Measurements from ENCODE around the gene DLG2. TPM values are rescaled to one million over a fixed set of nuclear protein-coding genes. Genes with fewer than 3 reads are reported as not detected.

Gene DLG2
- total and polyA plus RNA-seq, 7 donors: 0.60 to 25.8 (median 9.7) TPM; not detected in 1

DNA sequence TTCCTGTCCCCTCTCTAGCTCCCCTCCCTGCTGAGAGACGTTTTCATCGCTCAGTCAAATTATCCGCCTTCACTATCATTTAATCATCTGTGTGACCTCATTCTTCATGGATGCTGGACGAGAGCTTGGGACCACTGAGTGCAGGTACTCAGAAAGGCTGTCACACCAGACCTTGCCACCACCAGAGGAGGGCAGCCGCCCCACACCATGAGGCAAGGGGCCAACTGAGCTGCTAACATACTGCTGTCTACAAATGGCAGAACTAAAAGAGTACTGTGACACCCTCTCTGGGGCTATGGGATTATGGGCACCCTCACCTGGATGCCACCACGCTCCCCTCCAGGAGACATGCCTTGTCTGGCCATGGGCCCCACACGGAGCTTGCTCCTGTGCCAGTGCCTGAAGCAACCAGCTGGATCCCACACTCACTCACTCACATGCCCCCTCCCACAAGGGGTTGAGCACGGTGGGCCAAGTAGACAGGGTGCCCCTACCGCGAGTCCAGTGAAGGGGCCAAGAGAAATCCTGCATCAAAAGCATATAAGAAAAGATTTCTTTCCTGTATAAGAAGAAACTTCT is 1670.9 kb downstream of the DLG2 start:
- H3K27me3 ChIP-seq: no peaks in the 10 kb centered on the region
- H3K36me3 ChIP-seq: no peaks in the 10 kb centered on the region
- H3K4me3 ChIP-seq: no peak overlapping the region
- 91 to 92% methylated on average over 10 of the region's 10 CpGs for WGBS, 2 donors
- DNase-seq: no peak
- no peak overlapping the region for H3K27ac ChIP-seq
- no peak for TF ChIP-seq POLR2AphosphoS5 (IDR thresholded peaks at IDR 0.05)
- no peak for TF ChIP-seq POLR2A (IDR thresholded peaks at IDR 0.05)
- TF ChIP-seq, protein P1, sequence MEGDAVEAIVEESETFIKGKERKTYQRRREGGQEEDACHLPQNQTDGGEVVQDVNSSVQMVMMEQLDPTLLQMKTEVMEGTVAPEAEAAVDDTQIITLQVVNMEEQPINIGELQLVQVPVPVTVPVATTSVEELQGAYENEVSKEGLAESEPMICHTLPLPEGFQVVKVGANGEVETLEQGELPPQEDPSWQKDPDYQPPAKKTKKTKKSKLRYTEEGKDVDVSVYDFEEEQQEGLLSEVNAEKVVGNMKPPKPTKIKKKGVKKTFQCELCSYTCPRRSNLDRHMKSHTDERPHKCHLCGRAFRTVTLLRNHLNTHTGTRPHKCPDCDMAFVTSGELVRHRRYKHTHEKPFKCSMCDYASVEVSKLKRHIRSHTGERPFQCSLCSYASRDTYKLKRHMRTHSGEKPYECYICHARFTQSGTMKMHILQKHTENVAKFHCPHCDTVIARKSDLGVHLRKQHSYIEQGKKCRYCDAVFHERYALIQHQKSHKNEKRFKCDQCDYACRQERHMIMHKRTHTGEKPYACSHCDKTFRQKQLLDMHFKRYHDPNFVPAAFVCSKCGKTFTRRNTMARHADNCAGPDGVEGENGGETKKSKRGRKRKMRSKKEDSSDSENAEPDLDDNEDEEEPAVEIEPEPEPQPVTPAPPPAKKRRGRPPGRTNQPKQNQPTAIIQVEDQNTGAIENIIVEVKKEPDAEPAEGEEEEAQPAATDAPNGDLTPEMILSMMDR (IDR thresholded peaks at IDR 0.05): no peak
- H3K4me1 ChIP-seq: no peaks in the 10 kb centered on the region
- intact Hi-C loops (cut with DNase I): no loop called here
- H3K9me3 ChIP-seq: no peaks in the 10 kb centered on the region

DNA sequence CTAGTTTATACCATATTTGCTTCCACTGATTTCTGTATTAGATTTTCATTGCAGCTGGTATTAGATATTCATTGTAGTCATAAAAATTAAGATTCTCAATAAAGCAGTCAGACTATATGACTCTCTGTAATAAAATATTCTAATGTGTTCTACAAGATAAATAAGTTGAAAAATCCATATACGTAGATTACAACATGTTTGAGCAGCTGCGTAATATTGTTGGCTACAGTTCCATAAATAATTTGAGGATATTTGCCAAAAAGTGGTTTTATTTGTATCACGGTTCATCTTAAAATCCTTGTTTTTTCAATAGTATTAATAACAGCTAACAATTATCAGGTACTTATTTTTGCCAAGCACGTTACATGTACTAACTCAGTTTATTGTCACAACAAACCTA is 1672.4 kb downstream of the DLG2 start:
- H3K27me3 ChIP-seq: no peaks in the 10 kb centered on the region
- no peak overlapping the region for H3K27ac ChIP-seq
- H3K36me3 ChIP-seq: no peaks in the 10 kb centered on the region
- TF ChIP-seq, protein P1 (IDR thresholded peaks at IDR 0.05): no peak
- no peak for TF ChIP-seq POLR2A (IDR thresholded peaks at IDR 0.05)
- no peak for TF ChIP-seq POLR2AphosphoS5 (IDR thresholded peaks at IDR 0.05)
- TF ChIP-seq EP300 (IDR thresholded peaks at IDR 0.05): no peak
- 72 to 78% methylated on average over 4 of the region's 4 CpGs for WGBS, 2 donors
- DNase-seq: no peak
- H3K9me3 ChIP-seq: no peaks in the 10 kb centered on the region
- no peak overlapping the region for H3K4me3 ChIP-seq
- intact Hi-C loops (cut with DNase I): no loop called here
- H3K4me1 ChIP-seq: no peaks in the 10 kb centered on the region

GRCh38 chr11:83951521-83951920 is 1675.6 kb downstream of the DLG2 start:
- intact Hi-C loops (cut with DNase I): no loop called here
- no peaks in the 10 kb centered on the region for H3K4me1 ChIP-seq
- no peaks in the 10 kb centered on the region for H3K36me3 ChIP-seq
- no peak for DNase-seq
- TF ChIP-seq EP300 (IDR thresholded peaks at IDR 0.05): no peak
- no peak for TF ChIP-seq POLR2A (IDR thresholded peaks at IDR 0.05)
- no peaks in the 10 kb centered on the region for H3K27me3 ChIP-seq
- WGBS, 2 donors: 4 to 36% methylated on average over 1 of the region's 1 CpG
- H3K9me3 ChIP-seq: no peaks in the 10 kb centered on the region
- no peak overlapping the region for H3K4me3 ChIP-seq
- no peak overlapping the region for H3K27ac ChIP-seq

DNA sequence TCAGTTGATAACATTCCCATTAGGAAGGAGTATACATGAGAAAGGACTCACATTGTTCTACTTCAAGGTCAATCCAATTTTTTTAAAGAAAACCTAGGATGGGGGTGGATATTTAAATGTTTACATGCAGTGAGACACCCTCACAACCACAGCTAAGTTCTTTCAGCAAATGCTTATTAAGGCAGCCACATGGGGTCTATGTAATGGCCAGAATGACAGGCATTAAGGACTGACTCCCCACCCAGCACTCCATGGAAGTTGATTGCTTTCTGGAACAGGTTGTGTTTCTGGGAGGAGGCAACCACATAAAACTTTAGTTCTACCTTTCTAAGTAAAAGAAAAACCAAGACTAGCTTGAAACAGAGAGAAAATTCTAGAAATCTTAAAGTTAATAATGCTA is 1678.9 kb downstream of the DLG2 start:
- intact Hi-C loops (cut with DNase I): no loop called here

GRCh38 chr11:83945976-83946375 is 1681.2 kb downstream of the DLG2 start:
- DNase-seq: no peak
- intact Hi-C loops (cut with DNase I): no loop called here
- Histone ChIP-seq H3K4me1 (no peaks in the 10 kb centered on the region), H3K36me3 (no peaks in the 10 kb centered on the region), H3K27me3 (no peaks in the 10 kb centered on the region), H3K4me3 (no peak overlapping the region), H3K27ac (no peak overlapping the region), H3K9me3 (no peaks in the 10 kb centered on the region)
- TF ChIP-seq EP300 (IDR thresholded peaks at IDR 0.05) (no peak), POLR2A (IDR thresholded peaks at IDR 0.05) (no peak), POLR2AphosphoS5 (IDR thresholded peaks at IDR 0.05) (no peak)
- TF ChIP-seq, protein P1 (IDR thresholded peaks at IDR 0.05): no peak
- WGBS, 2 donors: 91 to 92% methylated on average over 7 of the region's 7 CpGs

More for the DNA sequence above, 1678.9 kb downstream of the DLG2 start:
- Histone ChIP-seq H3K27me3 (no peaks in the 10 kb centered on the region), H3K4me1 (no peaks in the 10 kb centered on the region), H3K27ac (no peak overlapping the region), H3K9me3 (no peaks in the 10 kb centered on the region), H3K36me3 (no peaks in the 10 kb centered on the region), H3K4me3 (no peak overlapping the region)
- no peak for DNase-seq
- TF ChIP-seq, protein P1 (IDR thresholded peaks at IDR 0.05): no peak
- no peak for TF ChIP-seq EP300 (IDR thresholded peaks at IDR 0.05)
- no peak for TF ChIP-seq POLR2A (IDR thresholded peaks at IDR 0.05)
- TF ChIP-seq POLR2AphosphoS5 (IDR thresholded peaks at IDR 0.05): no peak

All from sigmoid colon (tissue), 7 donors.